HG03342 (cell line): ENCODE results near the gene TOMM20.

Experiments
- ATAC-seq: cut with Tn5 transposase; IDR thresholded peaks from one replicate; pipeline ENCODE4 v1.9.1; 2021; ENCODE audit warnings: mild to moderate bottlenecking, moderate library complexity; ENCODE audit not compliant: unreplicated experiment

The TOMM20 gene

DNA sequence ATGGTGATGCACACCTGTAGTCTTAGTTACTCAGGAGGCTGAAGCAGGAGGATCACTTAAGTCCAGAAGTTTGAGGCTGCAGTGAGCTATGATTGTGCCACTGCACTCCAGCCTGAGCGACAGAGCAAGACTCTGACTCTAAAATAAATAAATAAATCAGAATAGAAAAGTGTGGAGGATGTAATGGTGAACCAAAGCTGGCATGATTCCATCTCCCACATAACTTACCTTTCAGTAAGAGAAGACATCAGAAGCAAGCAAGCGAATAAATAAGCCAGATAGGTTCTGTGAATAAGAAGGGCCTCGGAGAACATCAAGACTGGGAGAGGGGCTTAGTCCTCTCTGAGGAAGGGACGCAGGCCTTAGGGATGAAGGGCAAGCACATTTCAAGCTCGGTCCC is 59.5 kb downstream of the TOMM20 start:
- no peak for ATAC-seq

DNA sequence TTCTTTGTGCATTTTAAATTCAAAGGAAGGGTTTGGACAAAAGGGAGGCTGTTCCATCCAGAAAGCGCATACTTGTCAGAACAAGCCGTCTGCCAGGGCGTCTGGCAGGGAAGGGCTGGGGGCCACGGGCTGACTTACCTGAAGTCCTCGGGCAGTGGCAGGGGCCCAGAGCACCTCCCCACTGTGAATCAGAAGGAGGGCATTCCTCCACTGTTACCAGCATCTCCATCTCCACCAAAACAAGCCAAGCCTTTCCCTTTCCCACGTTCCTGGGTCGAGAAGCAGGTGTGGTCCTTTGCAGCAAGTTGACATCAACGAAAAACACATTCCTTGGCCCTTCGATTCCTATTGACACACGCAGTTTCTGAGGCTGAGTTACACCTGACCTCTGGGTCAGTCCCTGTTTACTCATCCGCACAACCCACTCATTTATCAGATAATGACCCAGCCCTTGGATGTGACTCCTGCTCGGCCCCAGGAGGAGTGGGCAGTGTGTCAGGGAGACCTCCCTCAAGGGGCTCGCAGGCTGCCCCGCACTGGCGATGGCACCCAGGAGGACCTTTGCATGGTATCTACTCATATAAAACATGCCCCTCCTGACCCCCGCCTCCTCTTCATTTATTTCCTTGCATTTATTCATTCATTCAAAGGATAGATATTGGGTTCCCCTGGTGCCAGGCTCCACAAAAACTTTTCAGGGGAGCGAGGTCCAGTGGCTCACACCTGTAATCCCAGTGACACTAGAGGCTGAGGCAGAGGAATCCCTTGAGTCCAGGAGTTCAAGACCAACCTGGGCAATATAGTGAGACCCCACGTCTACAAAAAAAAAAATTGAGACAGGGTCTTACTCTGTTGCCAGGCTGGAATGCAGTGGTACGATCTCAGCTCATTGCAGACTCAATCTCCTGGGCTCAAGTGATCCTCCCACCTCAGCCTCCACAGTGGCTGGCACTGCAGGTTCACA is 60.2 kb downstream of the TOMM20 start:
- ATAC-seq = no peak

DNA sequence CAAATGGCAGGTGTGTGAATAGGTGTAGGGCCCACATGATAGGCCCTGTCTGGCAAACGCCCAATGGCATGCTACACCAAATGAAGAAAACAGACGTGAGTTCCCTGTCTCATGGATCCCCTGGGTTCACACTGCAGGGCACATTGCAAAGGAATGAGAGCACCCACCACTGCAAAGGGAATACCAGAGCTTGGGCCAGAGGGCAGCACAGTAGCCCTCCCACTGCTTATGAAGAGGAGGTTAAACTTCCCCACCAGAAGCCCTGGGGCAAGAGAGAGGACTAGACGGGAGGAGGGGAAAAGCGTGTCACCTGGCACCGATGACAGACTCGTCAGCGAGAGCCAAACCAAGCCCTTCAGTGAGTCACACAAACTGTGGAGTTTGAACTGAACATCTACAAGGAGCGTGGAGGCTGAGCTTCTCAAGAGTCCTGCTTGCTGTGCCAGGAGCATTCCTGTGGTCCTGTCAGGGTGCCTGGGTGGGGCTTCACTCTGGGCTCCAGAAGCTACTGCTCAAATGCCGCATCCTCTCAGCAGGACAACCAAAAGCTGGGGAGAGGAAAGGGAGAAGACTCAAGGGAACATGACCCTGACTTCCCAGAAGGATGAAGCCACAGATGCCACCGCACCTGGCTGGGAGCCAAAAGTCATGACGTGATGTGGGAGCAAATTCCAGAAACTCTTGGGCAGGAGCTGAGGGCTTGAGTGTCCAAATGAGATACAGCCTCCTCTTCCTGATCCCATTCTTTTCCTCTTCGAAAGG is 61.1 kb downstream of the TOMM20 start:
- no peak for ATAC-seq

DNA sequence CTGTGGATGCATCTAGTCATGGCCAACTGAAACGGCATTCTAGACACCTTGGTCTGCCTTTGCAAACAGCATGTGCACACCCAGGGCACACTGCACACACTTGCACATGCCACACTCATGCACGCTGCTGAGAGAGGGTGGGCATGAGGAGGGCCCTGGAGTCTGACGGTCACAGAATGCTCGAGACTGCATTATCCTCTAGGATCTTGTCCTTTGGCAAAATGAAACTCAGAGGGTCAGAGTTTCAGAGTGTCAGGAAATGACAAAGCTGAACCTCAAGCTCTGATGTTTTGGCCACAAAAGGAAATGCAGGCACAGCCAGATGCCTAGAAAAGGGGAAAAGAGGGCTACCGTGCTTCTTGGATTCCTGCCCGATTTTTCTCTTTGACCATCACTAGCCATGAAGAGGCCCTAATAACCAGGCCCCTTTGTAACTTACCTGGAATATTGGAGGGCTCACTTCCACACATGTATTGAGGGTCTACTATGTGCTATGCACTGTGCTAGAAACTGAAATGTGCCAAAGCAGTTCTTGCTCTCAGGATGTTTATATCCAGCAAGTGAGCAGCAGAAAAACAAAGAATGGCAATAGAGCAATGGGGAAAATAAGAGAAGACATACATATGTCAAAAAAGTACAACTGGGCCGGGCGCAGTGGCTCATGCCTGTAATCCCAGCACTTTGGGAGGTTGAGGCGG is 65.4 kb downstream of the TOMM20 start:
- ATAC-seq = no peak

DNA sequence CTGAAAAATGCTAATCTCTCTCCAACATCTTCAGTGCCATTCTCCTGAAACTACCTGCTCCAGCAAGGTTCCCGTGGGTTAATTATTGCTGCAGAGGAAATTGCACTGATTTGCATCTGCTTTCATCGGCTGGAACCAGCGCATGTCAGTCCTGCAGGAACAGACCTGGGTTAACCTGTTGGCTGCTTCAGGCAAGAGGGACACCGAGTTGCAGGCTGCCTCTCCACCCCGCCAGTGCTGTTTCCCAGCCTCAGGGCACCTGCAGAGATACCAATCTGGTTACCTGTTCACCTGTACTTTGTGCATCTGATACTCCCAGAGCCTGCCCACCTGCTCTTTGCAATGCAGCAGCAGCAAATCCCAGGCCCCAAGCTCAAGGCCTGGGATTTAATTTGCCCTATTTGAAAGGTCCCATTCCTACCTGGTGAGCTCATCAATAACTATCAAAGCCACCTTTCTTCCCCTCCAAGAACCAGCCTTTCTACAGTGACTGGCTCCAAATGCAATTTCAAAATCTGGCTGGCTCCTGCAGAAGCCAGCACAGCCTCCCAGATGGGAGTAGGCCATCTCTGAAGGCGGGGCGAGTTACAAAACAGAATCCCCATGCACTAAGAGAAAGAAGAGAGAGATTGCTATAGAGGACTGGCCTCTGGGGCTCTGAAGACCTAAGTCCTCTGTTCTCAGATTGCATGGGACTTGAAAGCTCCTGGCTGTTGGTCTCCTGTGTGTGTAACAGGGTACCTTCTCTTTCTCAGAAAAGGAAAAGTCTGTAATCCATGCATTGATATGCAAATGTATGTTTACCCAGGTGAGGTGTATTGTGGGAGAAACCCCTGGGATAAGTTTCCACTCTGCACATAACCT is 67.8 kb downstream of the TOMM20 start:
- no peak for ATAC-seq
